ENCODE measurements around the gene FAM185A.
"Not testable (repeated sequence)": the region's sequence is repeated elsewhere in the genome, so short reads cannot be mapped to it uniquely, and the experiment has no call there.

Gene FAM185A

DNA sequence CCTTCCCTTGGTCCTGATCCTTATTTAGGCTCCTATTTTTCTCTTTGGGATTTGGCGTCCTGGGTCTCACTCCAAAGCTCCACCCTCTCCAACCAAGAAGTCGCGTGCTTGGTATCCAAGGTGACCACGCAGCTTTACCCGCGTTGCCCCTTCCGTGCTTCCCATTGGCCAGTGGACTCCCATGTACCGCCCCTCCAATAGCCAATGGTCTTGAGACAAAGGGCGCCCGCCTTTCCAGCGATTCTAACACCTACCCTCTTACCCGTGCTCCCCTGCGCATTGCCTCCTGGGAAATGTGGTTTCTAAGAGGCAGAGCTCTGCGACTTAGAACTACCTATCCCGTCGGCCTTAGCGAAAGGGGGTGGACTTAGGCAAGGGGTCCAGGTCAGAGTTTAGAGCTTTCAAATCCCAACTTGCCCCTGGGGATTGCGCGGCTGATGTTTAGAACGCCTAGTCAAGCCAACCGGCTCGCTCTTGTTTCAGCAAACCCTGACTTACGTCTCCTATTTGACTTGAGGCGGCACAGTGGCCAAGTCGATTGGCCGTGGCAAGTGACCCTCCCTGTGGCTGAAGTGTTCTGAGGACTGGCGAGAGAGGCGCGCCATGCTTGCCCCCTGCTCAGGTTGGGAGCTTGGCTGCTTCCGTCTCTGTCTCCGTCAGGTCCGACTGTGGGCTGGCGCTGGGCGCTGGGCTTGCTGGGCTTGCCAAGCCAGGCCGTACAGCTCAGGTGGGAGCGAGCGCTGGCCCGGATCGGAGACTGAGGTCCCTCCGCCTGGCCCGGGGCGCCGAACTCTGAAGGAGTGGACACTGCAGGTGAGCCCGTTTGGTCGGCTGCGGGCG is at the start of gene FAM185A:
Gene FAM185A, plus strand, starts transcription at position 395 of the 840 bp plus-strand sequence. Its CDS starts 209 bp downstream, at position 604.
- peak; percentile 100 for DNase-seq

DNA sequence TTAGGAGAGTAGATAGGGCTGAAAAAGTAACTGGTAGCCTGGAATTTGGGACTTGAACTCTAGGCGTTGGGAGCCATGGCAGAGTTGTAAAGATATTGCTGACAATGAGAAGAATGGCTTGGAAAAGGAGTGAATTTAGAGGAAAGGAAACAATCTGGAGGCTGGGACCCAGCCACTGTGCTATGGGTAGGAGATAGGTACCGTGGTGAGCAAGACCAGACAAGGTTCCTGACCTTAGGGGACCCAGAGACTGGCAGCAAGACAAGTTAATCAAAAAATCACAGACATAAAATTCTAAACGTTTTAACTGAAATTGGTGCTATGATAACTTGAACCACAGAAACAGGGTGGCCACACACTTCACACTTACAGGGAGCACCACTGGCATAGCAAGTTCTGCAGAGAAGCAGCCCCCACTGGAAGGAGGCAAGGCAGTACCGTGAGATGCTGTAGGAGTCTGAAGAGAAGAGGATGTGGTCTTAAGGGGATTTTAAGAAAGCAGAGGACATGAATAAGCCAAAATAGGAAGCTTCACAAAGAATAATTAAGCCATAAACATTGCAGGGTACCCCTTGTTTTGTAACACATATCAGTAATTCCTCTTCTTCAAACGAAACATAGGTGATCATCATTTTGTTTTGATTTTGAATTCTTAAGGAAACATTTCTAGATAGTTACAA is 35.6 kb upstream of the FAM185A start:
- not testable (repeated sequence) for DNase-seq

- DNase-seq = not testable (repeated sequence)
Measured at GRCh38 chr7:102713691-102714080, 35.1 kb upstream of the FAM185A start.

DNA sequence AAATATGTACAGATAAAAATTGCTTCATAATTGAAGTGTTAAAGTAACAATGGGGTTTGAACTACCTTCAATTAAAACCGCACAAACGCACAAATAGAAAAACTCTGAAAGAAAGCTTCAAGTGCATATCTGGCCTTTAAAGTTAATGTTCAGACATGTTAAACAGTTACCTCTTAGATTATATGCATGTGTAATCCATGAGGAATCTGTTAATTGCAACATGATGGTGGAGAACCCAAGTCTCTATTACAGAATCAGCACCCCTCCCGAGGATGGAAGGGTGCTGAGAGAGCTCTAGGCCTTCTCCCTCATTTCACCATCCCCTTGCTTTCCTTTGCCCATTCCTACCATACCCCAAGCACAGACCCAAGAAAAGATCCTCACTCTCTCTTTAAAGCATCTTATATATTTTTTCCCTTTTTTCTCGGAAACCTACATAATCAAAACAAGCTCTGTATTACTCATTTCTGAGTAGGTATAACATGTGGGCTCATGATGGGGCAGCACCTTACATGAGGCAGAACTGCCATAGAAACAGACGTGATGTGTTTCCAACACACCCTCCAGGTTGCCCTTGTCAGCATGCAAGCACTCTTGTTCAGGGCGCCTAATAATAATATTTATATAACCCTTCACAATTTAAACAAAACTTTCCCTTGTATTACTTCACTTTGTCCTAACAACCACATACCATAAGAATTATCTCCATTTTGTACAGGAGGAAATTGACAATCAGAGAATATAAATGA is 33.9 kb upstream of the FAM185A start:
- DNase-seq = not testable (repeated sequence)

- DNase-seq = peak; percentile 25
Measured at GRCh38 chr7:102715718-102716117, 33.1 kb upstream of the FAM185A start.

DNA sequence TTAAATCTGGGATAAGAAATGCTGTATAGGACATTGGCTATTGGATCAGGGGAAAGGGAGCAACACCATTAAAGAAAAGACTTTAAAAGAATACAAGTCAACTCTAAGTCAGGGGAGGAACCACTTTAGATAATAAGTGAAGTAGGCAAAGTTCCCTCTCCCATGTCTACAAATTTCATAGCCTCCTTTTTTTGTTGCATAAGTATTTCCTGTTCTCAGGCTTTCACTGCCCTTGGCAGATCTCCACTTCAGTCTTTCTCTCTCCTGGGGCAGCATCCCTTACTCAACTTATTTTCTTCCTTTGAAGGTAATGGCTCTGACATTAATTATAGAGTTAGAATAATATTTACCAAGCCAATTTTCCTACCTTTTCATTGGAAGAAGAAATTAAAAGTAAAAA is 30.3 kb upstream of the FAM185A start:
- DNase-seq = not testable (repeated sequence)

DNA sequence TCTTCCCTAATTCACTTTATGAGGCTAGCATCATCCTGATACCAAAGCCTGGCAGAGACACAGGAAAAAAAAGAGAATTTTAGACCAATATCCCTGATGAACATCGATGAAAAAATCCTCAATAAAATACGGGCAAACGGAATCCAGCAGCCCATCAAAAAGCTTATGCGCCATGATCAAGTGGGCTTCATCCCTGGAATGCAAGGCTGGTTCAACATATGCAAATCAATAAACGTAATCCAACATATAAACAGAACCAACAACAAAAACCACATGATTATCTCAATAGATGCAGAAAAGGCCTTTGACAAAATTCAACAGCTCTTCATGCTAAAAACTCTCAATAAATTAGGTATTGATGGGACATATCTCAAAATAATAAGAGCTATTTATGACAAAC is 22.6 kb upstream of the FAM185A start:
- not testable (repeated sequence) for DNase-seq

DNA sequence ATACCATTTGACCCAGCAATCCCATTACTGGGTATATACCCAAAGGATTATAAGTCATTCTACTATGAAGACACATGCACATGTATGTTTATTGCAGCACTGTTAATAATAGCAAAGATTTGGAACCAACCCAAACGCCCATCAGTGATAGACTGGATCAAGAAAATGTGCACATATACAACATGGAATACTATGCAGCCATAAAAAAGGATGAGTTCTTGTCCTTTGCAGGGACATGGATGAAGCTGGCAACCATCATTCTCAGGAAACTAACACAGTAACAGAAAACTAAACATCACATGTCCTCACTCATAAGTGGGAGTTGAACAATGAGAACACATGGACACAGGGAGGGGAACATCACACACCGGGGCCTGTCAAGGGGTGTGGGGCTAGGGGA is 19.1 kb upstream of the FAM185A start:
- not testable (repeated sequence) for DNase-seq

DNA sequence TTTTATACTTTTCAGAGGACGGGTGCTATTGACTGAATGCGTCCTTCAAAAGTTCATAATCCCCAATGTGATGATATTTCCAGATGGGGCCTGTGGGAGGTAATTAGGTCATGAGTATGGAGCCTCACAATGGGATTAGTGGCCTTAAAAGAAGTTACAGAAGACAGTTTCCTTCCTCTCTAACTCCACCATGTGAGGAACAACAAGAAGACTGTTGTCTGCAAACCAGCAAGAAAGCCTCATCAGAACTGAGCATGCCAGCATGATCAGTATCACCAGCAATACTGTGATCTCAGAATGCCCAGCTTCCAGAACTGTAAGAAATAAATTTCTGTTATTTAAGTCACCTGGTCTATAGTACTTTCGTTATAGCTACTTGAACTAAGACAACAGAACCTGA is 18.4 kb upstream of the FAM185A start:
- DNase-seq = not testable (repeated sequence)

DNA sequence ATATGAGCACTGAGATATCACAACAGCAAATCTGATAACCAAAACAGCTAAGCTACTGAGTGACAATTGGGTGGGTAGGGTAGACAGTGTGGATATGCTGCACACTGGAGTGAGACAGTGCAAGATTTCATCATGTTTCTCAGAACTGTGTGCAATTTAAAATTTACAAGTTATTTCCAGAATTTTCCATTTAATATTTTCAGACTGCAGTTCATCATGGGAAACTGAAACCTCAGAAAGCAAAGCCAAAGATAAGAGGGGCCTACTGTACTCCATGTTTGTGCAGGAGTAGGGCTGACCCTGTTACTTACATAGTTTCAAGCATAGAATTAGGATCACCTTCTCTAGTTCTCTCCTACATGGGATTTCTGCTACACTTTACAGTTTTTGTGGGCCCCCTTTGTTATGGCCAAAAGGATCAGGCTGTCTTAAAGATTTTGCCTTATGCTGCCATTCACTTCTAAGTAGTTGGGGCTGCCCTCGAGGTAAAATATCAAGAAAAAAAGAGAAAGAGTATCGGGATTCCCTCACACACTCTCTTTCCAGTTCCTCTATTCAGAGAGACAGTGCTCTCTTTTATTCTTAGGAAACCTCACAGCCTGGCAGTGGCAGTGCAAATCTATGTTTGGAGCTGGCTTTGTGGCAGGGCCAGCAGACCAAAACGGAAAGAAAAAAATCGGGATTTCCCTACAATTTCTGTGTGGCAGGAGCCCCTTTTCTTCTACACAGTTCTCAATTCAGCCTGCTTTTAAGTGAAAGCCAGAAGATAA is 6.6 kb upstream of the FAM185A start:
- not testable (repeated sequence) for DNase-seq

DNA sequence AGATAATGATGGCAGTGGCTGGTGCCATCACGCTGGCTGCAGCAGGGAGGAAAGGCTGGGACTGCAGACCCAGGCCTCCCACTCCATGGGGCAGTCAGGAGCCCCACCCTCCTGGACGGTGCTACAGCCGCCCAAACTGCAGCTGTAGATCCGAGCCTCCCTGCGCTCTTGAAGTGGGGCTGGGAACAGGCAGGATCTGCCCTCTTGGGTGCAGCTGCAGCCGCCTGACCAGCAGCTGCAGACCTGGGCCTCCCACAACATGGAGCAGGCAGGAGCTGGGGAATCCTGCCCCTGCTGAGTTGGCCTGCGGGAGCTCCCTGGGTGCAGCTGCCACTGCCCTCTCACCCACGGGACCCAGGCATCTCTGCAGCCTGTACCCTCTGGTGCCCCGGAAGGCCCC is 4.9 kb upstream of the FAM185A start:
- not testable (repeated sequence) for DNase-seq

DNA sequence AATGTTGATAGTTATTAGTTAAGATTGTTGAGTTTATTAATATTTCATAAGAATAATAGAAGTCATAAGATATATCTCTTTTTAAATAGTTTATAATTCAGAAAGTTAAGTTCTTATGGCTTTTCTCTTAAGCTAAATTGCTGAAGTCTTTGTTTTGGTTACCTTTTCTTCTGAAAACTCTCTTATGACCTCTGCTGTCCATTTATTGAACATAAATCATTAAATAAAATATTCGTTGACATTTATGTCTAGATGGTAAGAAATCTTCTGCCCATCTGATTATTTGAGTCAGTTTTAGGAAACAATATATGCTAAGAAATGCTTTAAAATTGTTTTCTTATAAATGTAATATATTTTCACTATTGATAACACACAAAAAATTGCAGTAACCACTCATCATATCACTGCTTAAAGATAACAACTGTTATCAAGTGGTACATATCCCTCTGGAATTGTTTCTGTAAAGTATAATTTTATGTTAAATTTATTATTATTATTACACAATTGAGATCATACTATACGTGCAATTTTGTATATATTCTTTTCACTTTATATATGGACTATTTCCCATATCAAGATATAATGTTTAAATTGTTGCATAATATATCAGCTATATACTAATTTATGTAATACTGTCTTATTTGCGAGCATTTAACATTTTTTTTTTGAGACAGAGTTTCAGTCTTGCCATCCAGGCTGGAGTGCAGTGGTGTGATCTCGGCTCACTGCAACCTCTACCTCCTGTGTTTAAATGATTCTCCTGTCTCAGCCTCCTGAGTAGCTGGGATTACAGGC is 3.1 kb upstream of the FAM185A start:
- peak; percentile 6 for DNase-seq

DNA sequence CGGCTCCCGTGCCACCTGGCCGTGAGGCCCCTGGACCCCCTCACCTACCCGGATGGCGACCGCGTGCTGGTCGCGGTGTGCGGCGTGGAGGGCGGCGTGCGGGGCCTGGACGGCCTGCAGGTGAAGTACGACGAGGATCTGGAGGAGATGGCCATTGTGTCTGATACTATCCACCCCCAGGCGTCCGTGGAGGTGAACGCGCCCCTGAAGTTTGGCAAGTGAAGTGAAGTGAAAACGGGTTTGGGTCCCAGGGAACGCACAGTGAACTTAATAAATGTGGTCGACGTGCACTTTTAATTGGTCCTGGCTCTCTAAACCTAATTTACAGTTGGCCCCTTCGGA is 617 bp downstream of the FAM185A start:
- DNase-seq = not testable (repeated sequence)

DNA sequence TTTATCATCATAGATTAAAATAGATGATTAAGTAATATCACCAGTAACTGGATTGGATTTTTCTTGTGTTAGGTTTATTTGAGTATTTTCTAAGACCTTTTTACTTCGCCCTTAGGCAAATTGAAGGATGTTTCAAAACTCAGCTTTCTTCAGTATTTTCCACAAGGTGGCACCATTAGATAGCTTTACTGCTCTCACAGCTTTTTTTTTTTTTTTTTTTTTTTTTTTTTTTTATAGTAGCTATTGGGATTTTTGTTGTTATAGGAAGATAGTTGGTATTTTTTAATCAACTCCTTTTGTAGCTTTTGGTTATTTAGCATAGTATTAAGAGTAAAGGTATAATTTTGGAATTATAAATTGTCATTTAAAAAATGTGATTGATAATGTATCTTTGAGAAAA is 9.4 kb downstream of the FAM185A start:
- DNase-seq = peak; percentile 24

- not testable (repeated sequence) for DNase-seq
Measured at GRCh38 chr7:102759934-102760333, 11.1 kb downstream of the FAM185A start.

GRCh38 chr7:102761234-102761633 is 12.4 kb downstream of the FAM185A start:
- DNase-seq = not testable (repeated sequence)

GRCh38 chr7:102763295-102763905 is 14.6 kb downstream of the FAM185A start:
- not testable (repeated sequence) for DNase-seq

DNA sequence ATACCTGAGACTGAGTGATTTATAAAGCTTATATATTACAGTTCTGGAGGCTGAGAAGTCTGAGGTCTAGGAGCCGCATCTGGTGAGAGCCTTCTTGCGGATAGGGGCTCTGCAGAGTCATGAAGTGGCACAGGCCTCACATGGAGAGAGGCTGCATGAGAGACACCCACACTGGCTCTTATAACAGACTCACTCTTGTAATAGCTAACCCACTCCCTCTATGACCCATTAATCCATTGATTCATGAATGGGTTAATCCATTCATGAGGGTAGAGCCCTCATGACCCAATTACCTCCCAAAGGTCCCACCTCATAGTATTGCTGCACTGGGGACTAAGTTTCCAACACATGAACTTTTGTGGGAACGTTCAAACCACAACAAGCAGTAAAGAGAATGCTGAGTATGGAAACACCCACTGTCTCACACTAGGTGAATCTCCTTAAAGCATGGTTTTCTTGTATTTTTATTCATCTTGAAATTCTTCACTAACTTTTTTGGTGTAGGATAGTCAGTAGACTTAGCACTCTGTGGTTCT is 20.9 kb downstream of the FAM185A start:
- DNase-seq = not testable (repeated sequence)

- not testable (repeated sequence) for DNase-seq
Measured at GRCh38 chr7:102770467-102770866, 21.7 kb downstream of the FAM185A start.

- DNase-seq = not testable (repeated sequence)
Measured at GRCh38 chr7:102776217-102776616, 27.4 kb downstream of the FAM185A start.

DNA sequence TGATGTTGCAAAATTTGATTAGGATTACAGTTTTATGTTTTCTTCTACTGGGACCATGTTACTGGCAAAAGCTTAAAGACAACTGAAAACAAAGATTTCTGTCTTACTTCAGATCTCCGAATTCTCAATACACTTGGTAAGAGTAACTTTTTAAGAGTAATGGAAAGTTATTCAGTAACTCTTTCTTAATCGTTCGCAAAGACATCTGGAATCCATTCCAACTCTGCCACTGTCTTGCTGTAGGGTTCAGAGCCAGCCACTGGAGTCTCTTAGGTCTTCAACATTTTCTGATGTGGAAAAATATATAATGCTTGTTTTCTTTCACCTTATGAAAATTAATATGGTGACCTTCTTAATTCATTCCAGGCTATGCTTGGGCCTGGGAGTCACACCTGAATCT is 29.9 kb downstream of the FAM185A start:
- DNase-seq = peak; percentile 10

Measured in eye (tissue), 1 donor.